Stimulated activated CD4-positive, alpha-beta T cell treated with anti-CD3 and anti-CD28 coated beads, TNF-alpha, amount 100 ng/mL, for 1 hour (primary cell): ENCODE data around the gene DCDC2.
A peak's percentile ranks its signal among the peaks of the same experiment; 100 is the strongest.
"Not testable (repeated sequence)": the region's sequence is repeated elsewhere in the genome, so short reads cannot be mapped to it uniquely, and the experiment has no call there.

Experiments
- DNase-seq, 3 donors: peaks; one replicate each; pipeline ENCODE4 v3.0.0-alpha.2; 2020; ENCODE audit warnings: low read depth in 3 of 3, low spot score in 1 of 3

The DCDC2 gene

GRCh38 chr6:24381476-24382219 lies 23.8 kb upstream of the DCDC2 start:
- DNase-seq = no peak

- no peak for DNase-seq
These were observed 20.7 kb upstream of the DCDC2 start for GRCh38 chr6:24378473-24379097.

GRCh38 chr6:24376871-24377270 lies 19.0 kb upstream of the DCDC2 start:
- no peak for DNase-seq

- DNase-seq = no peak
These were observed 16.8 kb upstream of the DCDC2 start for GRCh38 chr6:24374612-24375011.

- DNase-seq = not testable (repeated sequence)
These were observed 7.3 kb upstream of the DCDC2 start for GRCh38 chr6:24365103-24365633.

- DNase-seq = not testable (repeated sequence)
These were observed 4.5 kb upstream of the DCDC2 start for GRCh38 chr6:24362363-24362762.

GRCh38 chr6:24359640-24360454 lies 2.0 kb upstream of the DCDC2 start:
- peak; percentile 35 to 72 (median 50) for DNase-seq

- no peak for DNase-seq
These were observed 461 bp upstream of the DCDC2 start for GRCh38 chr6:24358219-24358821.

GRCh38 chr6:24356310-24356973 lies 1.4 kb downstream of the DCDC2 start:
- no peak for DNase-seq

GRCh38 chr6:24355393-24355792 lies 2.5 kb downstream of the DCDC2 start:
- DNase-seq = no peak

- DNase-seq = no peak
These were observed 4.0 kb downstream of the DCDC2 start for GRCh38 chr6:24353861-24354260.

- no peak for DNase-seq
These were observed 5.4 kb downstream of the DCDC2 start for GRCh38 chr6:24352434-24352833.

GRCh38 chr6:24344976-24345375 lies 12.9 kb downstream of the DCDC2 start:
- DNase-seq = no peak

- no peak for DNase-seq
These were observed 16.6 kb downstream of the DCDC2 start for GRCh38 chr6:24340998-24341938.

- no peak for DNase-seq
These were observed 17.9 kb downstream of the DCDC2 start for GRCh38 chr6:24339932-24340331.

- DNase-seq = no peak
These were observed 23.6 kb downstream of the DCDC2 start for GRCh38 chr6:24334285-24334684.

- DNase-seq = no peak
These were observed 25.5 kb downstream of the DCDC2 start for GRCh38 chr6:24332317-24332716.

- no peak for DNase-seq
These were observed 27.6 kb downstream of the DCDC2 start for GRCh38 chr6:24330137-24330732.

- DNase-seq = no peak
These were observed 28.4 kb downstream of the DCDC2 start for GRCh38 chr6:24329451-24329850.
